Urothelium cell line (cell line): Measurements from ENCODE around the gene LITAFD.

ENCODE experiments used
- DNase-seq: peaks from one replicate; pipeline ENCODE4 v3.0.0; 2011; ENCODE audit warnings: low spot score, mixed read lengths
- FAIRE-seq: peaks from 2 replicates; lab custom pipeline; 2011; peaks lifted over from hg19 to GRCh38; lab: Jason Lieb, UNC

LITAFD gene

DNA sequence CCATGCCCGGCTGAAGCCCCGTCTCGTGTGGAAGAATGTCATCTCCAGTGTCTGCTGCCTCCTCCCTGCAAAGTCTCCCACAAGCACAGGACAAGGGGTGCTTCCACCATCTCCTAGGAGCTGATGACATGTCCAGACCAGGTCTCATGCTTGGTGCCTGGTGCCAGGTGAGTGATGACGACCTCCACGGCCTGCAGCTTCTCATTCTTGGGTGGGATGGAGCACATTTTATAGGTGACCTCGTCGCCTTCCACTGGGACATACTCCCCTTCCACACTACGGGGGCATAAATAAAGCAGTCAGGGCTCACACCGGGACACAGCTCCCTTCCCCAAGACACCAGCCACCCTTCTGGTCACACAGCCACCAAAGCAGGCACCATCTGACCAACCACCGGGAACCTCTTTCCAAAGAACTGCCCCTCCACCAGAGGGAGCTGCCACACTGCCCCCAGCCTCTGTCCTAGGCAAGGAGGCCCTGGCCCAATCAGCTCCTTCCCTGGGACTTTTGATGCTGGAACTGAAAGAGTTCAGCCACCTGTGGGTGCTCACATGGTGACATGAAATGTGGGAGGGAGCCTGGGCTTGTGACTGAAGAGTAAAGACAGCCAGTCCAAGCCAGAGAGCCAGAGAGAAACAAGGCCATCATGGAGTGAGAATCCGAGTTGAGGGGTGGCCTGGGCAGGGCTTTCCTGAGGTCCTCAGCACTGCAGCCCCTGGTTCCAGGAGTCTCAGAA lies 26.9 kb upstream of the LITAFD start:
- DNase-seq, result no peak
- FAIRE-seq, result no peak

DNA sequence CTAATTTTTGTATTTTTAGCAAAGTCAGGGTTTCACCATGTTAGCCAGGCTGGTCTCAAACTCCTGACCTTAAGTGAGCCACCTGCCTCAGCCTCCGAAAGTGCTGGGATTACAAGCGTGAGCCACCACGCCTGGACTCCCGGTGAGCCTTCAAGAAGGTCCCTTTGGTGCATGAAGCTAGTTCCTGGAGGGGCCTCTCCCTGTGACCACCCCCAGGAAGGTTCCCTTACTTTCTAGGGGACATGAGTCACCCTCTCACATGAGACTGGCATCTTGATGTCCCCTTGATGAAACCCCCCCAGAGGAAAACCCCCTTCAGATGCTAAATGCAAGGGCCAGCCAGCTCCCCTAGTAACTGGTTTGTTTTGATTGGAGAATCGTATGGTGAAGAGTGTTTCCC lies 26.2 kb upstream of the LITAFD start:
- no peak for DNase-seq
- no peak for FAIRE-seq

- FAIRE-seq (no peak), DNase-seq (no peak)
Observed at GRCh38 chr16:8858994-8859912, 22.9 kb upstream of the LITAFD start.

DNA sequence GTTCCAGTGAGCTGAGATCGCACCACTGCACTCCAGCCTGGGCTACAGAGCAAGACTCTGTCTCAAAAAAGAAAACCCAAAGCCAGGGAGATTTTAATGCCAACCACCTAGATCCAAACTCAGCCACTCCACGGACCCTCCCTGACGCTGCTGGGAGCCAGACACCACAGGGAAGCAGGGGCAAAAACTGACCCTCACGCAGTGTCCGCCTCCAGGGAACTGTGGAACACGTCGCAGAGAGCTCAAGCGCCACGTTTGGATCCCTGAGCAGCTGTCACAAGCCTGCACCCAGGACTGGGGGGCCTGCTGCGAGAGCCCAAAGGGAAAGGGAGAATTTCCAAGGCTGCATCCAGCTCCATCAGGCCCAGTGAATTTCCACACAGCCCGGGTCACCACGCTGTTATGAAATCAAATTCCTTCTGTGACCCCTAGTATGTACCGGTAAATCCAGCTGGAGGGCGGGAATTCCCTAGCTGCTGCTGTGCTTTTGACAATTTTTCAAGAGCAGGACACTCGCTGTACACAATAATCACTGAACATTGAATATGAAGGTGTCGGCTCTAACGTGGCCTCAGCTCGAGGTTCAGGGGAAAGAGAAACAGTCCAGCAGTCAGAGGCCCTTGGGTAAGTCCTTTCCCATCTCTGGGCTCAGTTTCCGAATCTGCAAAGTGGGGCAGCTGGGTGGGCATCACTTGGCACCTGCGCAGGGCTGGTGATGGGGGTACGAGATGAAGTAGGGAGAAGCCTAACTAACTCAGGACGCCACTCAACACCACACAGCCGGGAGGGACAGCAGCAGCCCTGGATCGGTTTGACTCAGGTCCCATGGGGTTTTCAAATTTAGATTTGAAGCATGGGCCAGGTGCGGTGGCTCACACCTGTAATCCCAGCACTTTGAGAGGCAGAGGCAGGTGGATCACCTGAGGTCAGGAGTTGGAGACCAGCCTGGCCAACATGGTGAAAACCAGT lies 22.0 kb upstream of the LITAFD start:
- no peak for FAIRE-seq

GRCh38 chr16:8861563-8862308 lies 20.4 kb upstream of the LITAFD start:
- FAIRE-seq (no peak), DNase-seq (no peak)

More for the DNA sequence above, 22.0 kb upstream of the LITAFD start:
- DNase-seq, result no peak

DNA sequence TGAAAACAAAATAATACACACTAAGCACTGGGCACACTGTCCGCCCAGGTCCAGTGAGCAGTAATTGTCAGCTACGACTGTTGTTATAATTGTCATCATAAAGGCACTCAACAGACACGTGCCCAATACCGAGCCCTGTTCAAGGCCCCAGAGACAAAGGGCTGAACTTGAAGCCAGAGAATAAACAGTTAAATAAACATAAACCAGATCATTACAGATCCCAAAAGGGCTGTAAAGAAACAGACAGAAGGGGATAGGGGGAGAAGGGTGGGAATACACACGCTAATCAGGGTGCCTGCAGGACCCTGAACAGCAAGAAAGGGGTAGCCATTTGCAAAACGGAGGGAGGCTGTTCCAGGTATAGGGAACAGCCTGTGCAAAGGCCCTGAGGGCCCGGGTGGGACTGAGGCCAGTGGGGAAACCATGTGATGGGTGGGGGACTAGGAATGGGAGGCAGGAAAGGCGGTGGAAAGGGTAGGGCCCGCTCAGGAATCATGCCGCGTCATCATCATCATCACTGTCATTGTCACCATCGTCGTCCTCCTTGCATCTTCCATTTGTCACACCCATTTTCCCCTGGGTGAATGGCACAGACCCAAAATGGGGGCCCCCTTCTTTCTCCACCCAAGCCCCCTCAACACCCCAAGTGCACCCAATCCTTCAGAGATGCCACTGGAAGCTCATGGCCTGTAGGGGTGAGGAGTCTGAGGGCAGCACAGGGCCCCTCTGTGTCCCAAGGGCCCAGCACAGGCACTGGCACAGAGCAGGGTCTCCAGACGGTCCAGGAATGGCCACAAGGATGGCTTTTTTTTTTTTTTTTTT lies 19.6 kb upstream of the LITAFD start:
- DNase-seq (no peak), FAIRE-seq (no peak)

DNA sequence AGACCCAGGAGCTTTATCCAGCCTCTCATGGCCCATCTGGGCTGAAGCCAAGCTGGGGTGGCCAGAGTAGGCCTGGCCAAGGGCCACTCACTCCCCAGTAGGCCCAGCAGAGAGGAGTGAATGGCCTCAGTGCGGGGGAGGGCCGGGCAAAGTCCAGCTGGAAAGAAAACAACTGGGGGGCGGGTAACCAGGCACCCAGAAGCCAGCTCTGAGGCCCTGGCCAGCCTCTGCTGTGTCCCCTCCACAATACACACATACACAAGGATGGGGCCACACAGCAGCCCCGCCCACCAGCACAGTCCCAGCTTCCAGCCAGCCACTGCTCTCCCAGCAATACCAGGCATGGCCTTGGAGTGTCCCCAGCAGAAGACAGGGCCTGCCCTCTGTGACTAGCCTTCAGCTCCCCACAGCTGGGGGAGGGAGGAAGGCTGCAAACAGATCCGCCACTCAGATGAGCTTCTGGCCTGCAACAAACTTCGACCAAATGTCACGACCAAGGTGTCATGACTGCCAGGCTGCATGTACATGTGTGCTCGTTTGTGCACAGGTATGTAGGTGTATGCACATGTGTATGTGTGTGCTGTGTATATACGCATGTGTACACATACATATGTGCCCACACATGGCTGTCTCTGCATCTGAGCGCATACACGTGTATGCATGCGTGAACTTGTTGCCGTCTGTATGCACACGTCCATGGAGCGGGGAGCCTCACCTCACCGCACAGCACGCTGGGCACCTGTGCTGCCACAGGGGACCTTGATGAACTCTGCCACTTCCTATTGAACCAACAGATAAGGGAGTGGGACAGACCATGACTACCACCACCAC lies 18.3 kb upstream of the LITAFD start:
- DNase-seq (no peak), FAIRE-seq (peak; percentile 55)

- FAIRE-seq (no peak), DNase-seq (no peak)
Observed at GRCh38 chr16:8864480-8865110, 17.6 kb upstream of the LITAFD start.

- no peak for DNase-seq
- FAIRE-seq, result no peak
Observed at GRCh38 chr16:8865145-8865882, 16.8 kb upstream of the LITAFD start.

DNA sequence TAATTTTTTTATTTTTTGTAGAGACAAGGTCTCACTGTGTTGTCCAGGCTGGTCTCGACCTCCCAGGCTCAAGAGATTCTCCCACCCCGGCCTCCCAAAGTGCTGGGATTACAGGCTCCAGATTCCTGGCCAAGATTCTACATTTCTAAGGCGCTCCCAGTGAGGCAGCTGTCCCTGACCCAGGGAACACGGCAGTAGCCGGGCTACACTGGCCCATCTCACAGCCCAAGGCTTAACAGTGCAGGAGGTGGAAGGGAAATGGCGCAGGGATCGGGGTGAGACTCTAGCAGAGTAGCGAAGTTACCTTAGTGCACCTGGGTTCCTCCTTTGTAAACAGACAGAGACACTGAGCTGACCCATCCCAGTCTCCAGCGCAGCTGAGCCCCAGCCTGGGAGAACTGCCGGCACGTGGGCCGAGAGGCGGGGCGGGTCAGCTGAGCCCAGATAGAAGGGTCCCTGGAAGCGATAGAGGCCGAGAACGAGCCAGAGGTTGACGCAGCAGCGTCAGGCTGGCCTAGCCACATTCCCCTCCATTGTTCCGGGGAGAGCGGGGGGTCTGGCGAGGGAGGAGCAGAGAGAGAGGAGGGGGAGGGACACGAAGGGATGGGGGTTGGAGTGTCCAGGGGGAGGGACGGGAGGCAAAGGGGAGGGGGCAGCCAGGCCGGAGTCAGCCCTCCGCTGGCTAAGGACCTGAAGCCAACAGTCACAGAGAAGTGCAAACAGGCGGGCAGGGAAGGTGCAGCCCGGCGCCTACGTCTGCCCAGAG lies 15.8 kb upstream of the LITAFD start:
- FAIRE-seq (no peak), DNase-seq (no peak)

GRCh38 chr16:8866884-8867215 lies 15.3 kb upstream of the LITAFD start:
- no peak for FAIRE-seq
- no peak for DNase-seq

GRCh38 chr16:8867216-8867931 lies 14.8 kb upstream of the LITAFD start:
- no peak for FAIRE-seq
- no peak for DNase-seq

- DNase-seq (no peak), FAIRE-seq (no peak)
Observed at GRCh38 chr16:8867932-8868415, 14.2 kb upstream of the LITAFD start.

DNA sequence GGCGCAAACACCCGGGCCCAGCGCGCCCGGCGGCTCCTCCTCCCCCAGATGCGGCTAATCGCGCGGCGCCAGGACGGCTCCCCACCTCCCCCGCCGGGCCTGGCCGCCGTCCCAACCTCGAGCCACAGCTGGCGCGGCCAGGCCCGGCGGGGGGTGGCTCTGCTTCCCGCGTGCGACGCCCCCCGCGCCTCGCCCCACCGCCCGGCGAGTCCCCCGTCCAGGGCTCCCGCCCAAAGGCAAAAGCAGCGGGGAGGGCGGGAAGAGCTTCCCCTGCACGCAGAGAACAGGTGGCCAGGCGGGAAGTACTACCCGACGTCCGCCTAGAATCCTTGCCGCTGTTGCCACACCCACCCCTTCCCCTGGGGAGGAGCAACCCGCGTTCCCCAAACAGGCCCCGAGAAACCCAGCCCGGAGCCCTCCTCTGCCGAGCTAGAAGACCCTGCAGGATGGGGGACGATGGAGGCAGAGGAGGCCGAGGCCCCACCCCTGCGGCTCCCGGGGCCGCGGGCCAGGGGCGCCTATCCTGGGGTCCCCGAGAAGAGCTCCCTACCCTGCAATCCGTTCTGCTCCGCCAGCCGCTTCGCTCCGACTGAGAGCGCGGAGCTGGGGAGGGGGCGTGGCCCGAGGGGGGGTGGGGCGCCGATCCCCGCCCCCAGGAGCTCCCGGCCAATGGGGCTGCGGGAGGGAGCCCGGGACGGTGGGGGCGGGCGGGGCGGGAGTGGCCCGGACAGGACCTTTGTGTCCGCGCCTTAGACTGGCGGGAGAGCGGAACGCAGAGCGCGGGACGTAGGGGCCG lies 13.5 kb upstream of the LITAFD start, which contains the start of gene CARHSP1:
Gene CARHSP1, minus strand, starts transcription at position 591 of the 796 bp plus-strand sequence. CDS start 9,678 bp downstream, outside the sequence.
- DNase-seq (peak; percentile 98), FAIRE-seq (no peak)
